Umbilical cord (tissue), 2 donors: Measurements from ENCODE around the gene SGIP1. TPM values are rescaled to one million over a fixed set of nuclear protein-coding genes. Genes with fewer than 3 reads are reported as not detected.

Experiments used
- DNase-seq: peaks from one replicate; pipeline ENCODE4 v3.0.0-alpha.2; 2015; ENCODE audit warnings: low spot score
- total RNA-seq: library from RNA; depleted of rRNA; stranded (reverse); fragments of >200 nt; gene quantifications from one replicate; pipeline ENCODE4 v1.2.3, GENCODE V29; 2014; ENCODE audit warnings: low replicate concordance; ENCODE audit not compliant: insufficient read depth

Gene SGIP1
- total RNA-seq, 1 donor from 2014 or later, result 4.3 TPM

DNA sequence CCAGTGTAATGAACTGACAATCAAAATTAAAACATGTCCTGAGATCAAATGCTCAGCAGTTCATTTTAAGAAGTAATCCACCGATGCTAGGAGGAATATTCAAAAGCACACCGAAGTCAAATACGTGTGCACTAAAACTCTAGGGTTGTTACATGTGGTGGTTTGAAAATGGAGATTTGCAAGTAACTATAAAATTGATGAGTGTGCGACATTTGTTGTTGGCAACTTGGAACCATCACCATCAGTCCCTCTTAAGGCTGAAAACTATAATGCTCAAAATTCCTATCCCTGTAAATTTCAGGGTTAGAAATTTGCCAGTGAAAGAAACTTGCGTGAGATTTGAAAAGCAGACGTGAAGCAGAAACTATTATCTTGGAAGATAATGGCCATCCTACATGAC lies 13.3 kb upstream of the SGIP1 start:
- DNase-seq, result no peak

DNA sequence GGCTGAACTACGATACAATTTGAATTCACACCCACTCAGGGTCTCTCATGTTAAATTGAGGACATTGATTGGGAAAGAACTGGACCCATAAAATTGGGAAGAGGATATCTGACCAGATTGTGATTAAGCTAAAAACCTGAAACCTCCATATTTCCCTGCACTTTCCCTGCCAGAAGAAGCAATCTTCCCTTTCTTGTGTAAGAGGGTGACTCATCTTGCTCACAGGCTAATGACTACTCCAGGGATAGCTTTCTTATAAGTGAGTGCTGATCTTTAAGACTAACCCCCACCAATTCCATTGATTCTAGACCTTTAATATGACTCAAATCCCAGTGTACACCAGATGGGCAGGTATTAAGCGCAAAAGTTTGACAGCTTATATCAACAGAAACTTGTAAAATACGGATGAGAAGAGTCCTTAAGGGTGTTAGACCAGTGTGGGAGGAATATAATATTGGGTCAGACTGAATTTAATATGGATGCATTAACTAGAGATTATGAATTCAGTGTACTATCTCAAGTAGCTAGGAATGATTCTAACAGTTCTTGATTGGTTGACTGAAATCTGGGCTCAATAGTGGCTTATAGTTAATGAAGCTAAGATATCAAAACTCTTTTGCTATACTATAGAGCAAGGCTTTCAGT lies 12.1 kb upstream of the SGIP1 start:
- no peak for DNase-seq

GRCh38 chr1:66523562-66523961 lies 10.4 kb upstream of the SGIP1 start:
- DNase-seq, result no peak

GRCh38 chr1:66525086-66525485 lies 8.9 kb upstream of the SGIP1 start:
- no peak for DNase-seq

DNA sequence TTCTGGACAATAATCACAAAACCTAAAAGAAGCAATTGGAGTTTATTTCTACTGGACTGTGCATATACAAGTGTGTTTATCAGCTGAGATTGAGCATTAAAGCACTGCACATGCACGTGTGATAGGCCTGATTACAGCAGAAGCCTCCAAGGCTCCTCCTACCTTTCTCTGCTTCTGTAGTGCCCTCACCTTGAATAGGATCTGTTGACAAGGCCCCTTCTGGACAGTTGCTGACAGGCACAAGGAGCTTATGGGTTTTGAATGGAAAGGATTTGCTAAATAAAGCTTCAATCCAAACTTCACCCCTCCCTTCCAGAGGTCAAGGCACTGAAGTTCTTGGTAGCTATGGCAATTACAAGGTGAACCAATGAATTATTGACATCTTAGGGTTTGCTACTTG lies 7.9 kb upstream of the SGIP1 start:
- DNase-seq, result no peak

DNA sequence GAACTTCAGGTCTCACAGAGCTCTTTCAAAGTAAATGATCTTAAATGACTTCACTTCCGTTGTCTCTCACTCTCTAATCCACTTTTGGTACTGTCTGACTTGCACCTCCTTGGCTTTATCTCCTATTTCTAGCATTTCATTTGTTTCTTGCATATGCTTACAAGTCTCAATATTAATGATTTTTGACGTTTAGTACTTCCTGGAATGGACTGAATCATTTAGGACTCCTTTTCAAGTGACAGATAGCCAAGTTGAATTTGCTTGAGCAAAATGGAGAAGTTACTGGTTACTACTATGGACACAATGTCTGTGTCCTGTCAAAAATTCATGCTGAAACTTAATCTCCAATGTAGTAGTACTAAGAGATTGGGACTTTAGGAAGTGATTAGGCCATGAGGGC lies 7.0 kb upstream of the SGIP1 start:
- DNase-seq, result no peak

- DNase-seq, result no peak
These were observed 6.3 kb upstream of the SGIP1 start for GRCh38 chr1:66527686-66528085.

GRCh38 chr1:66528580-66528979 lies 5.4 kb upstream of the SGIP1 start:
- no peak for DNase-seq

DNA sequence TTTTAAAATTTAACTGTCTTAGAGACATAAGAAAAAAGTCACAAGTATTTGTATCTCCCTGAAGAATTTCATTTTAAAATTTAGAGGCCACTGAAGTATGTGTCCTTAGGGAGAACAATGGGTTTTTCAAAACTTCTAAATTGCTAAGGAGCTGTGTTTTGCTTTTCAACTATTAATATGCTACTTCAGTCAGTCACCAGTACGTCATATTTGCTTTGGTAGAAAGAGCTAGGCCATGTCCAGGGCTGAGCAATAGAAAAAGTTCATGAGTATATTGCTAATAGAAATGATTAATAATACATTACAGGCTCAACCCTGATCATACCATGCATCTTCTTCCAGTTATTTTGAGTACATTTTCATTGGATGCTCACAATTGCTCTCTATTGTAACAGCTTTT lies 1.7 kb upstream of the SGIP1 start:
- no peak for DNase-seq

- DNase-seq, result peak; percentile 27
These were observed 862 bp upstream of the SGIP1 start for GRCh38 chr1:66532798-66533783.

DNA sequence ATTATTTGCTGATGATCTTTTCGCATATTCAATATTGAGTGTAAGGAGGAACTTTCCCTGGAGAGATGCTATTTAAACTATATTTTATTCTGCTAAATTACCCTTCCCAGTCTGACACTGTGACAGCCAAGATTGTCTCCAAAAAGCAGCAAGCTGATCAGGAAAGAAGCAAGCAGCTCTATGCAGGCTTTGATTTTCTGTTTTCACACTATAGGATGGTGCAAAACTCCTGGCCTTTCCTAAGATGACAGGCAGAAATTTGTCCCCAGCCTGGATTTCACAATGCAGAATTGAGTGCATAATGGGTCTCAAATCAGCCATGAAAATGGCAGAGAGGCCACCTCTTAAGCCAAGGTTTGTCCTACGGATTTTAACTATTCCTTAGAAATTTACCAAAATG lies 1.1 kb downstream of the SGIP1 start:
- DNase-seq, result no peak

GRCh38 chr1:66535853-66536252 lies 1.9 kb downstream of the SGIP1 start:
- no peak for DNase-seq

DNA sequence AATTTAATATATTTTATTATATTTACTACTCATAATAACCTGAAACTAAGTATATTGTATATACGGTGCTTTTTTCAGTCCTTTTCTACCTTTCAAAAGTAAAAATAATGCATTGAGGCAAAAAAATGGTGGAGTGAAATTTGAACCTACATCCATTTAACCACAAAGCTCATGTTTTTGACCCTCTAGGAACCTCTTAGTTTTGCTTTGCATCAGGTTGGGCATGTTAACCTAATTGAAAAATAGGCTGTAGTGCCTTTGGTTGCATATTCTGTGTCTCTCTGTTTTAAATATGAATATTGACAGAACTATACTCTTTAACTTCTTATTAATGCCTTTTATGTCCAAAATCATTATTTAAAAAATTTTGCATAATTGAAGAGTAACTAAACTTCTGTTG lies 3.8 kb downstream of the SGIP1 start:
- DNase-seq, result no peak

GRCh38 chr1:66539491-66539890 lies 5.5 kb downstream of the SGIP1 start:
- no peak for DNase-seq

- DNase-seq, result no peak
These were observed 6.6 kb downstream of the SGIP1 start for GRCh38 chr1:66540434-66541032.

- DNase-seq, result no peak
These were observed 8.4 kb downstream of the SGIP1 start for GRCh38 chr1:66542314-66542713.

DNA sequence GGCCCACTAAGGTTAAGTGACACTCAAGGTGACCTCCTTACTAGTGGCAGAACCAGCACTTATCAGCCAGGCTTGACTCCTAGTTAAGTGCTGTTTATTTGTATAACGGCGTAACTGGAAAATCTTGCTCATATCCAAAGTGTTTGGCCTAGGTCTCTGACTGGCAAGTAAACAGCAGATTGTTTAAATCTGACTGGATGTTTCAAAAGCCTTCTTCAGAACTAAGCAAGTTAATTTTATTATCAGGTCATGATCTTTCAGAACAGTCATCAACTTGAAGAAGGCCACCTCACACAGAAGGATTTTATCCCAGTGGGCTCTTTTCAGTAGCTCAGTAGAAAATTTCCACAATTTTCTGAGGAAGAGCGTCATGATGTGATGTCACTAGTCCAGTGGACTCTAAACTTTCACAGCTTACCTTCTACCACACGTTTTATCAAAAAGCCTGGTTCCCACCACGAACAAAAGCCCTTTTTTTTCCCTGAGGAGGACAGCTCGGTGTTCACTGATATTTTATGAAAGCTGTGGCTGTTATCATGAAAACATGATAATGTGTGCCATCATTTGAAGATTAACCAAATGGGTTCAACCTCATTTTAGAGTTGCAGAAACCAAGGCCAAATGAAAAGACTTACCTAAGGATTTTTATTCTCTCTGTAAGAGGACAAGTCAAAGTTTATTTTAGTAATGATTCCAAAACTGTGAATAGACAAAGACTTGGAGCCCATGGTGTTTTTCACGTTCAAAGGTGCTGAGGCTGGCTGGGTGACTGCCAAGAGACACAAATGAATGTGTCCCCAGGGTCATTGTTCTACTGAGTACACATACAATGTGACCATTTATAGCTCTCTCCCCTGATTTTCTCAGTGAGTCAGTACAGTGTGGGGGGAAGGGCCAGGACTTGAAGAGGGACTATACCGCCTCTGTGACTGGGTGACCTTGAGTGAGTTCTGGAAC lies 9.1 kb downstream of the SGIP1 start:
- DNase-seq, result no peak

- DNase-seq, result no peak
These were observed 12.3 kb downstream of the SGIP1 start for GRCh38 chr1:66546047-66546810.

DNA sequence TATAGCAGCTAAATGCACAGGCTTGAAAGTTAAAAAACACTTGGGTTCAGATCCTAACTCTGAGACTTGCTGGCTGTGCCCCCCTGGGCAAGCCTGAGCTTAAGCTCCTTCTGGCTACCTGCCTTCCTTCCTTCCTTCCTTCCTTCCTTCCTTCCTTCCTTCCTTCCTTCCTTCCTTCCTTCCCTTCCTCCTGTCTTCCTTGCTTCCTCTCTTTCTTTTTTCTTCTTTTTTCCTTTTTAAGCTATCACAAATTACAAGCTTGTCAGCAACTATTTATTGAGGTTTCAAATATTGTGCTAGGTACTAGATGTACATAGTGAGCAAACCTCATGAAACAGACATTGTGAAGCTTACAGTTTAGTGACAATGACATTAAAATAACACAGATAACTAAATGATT lies 15.1 kb downstream of the SGIP1 start:
- no peak for DNase-seq

DNA sequence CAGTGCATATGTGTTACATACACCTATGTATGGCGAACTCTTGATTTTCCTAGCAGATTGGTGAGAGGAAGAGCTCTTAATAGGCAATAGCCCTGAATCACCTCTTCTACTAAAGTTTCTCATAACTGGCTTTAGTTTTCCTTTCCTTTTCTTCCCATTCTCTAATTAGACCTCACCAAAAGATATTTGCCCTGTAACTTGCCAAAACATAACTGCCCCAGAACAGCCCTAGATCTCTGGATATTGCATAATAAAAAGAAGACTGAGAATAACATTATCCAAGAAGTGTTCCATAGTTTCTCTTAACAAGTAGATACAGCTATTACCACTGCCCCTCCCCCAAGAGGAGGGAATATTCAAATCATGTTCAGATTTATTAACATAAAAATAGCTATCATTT lies 16.3 kb downstream of the SGIP1 start:
- no peak for DNase-seq

GRCh38 chr1:66552287-66552686 lies 18.3 kb downstream of the SGIP1 start:
- DNase-seq, result no peak
